GM12875 (cell line): ENCODE data around the gene BOC.

Experiments used
- H3K4me3 ChIP-seq: one replicate; pipeline ENCODE4 v1.5.1; 2011; ENCODE audit warnings: low read depth, low read length, control low read depth
- CTCF ChIP-seq: IDR thresholded peaks from 2 replicates; pipeline ENCODE4 v1.5.1; 2011; ENCODE audit warnings: low read depth, mild to moderate bottlenecking, control low read depth, inconsistent platforms, low read length, moderate library complexity, borderline replicate concordance; ENCODE audit not compliant: insufficient read depth

The BOC gene

GRCh38 chr3:113194823-113195401 is 16.4 kb upstream of the BOC start:
- no peak overlapping the region for H3K4me3 ChIP-seq
- TF ChIP-seq CTCF: no peak

GRCh38 chr3:113200351-113200750 is 11.0 kb upstream of the BOC start:
- no peak for TF ChIP-seq CTCF
- no peak overlapping the region for H3K4me3 ChIP-seq

- no peak for TF ChIP-seq CTCF
- H3K4me3 ChIP-seq: no peak overlapping the region
Observed at GRCh38 chr3:113200946-113201345, 10.4 kb upstream of the BOC start.

- H3K4me3 ChIP-seq: no peak overlapping the region
- no peak for TF ChIP-seq CTCF
Observed at GRCh38 chr3:113204371-113204770, 7.0 kb upstream of the BOC start.

- no peak overlapping the region for H3K4me3 ChIP-seq
- TF ChIP-seq CTCF: no peak
Observed at GRCh38 chr3:113205481-113205880, 5.9 kb upstream of the BOC start.

- H3K4me3 ChIP-seq: no peak overlapping the region
- no peak for TF ChIP-seq CTCF
Observed at GRCh38 chr3:113210604-113211329, 590 bp upstream of the BOC start.

- peak overlapping the region; percentile 26 for H3K4me3 ChIP-seq
- no peak for TF ChIP-seq CTCF
Observed at GRCh38 chr3:113212150-113212843, 940 bp downstream of the BOC start.
